Globus pallidus (tissue), 1 donor: Measurements from ENCODE around the gene NIPBL.
"Not testable (repeated sequence)": the region's sequence is repeated elsewhere in the genome, so short reads cannot be mapped to it uniquely, and the experiment has no call there.

Experiments used
- DNase-seq: peaks from one replicate; pipeline ENCODE4 v3.0.0-alpha.2; 2015; ENCODE audit warnings: low spot score

NIPBL gene

GRCh38 chr5:36901077-36901476, 24.5 kb downstream of the NIPBL start:
- not testable (repeated sequence) for DNase-seq

DNA sequence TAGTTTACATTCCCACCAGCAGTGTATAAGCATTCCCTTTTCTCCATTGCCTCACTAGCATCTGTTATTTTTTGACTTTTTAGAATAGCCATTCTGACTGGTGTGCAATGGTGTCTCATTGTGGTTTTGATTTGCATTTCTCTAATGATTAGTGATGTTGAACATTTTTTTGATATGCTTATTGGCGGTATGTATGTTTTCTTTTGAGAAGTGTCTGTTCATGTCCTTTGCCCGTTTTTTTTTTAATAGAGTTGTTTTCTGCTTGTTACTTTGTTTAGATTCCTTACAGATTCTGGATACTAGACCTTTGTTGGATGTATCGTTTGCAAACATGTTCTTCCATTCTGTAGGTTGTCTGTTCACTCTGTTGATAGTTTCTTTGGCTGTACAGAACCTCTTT, 25.3 kb downstream of the NIPBL start:
- DNase-seq = no peak

DNA sequence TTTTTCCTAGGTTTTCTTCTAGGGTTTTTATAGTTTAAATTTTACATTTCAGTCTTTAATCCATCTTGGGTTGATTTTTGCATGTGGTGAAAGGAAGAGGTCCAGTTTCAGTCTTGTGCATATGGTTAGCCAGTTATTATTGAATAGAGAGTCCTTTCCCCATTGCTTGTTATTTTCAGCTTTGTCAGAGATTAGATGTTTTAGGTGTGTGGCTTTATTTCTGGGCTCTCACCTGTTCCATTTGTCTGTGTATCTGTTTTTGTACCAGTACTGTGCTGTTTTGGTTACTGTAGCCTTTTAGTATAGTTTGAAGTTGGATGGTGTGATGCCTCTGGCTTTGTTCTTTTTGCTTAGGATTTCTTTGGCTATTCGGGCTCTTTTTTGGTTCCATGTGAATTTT, 25.8 kb downstream of the NIPBL start:
- no peak for DNase-seq

DNA sequence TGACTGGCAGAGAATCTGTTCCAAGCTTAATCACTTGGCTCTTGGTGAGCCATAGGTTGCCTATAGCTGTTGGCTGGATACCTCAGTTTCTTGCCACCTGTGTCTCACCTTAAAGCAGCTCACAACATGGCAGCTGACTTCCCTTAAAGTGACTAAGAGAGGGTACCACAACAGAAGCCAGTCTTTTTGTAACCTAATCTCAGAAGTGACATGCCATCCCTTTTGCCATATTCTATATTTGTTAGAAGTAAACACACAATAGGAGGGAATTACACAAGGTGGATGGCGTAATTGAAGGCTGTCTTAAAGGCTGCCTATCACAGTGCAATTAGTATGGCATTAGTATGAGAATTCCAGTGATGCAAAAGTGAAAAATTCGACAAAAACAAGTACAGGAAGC, 28.1 kb downstream of the NIPBL start:
- no peak for DNase-seq

DNA sequence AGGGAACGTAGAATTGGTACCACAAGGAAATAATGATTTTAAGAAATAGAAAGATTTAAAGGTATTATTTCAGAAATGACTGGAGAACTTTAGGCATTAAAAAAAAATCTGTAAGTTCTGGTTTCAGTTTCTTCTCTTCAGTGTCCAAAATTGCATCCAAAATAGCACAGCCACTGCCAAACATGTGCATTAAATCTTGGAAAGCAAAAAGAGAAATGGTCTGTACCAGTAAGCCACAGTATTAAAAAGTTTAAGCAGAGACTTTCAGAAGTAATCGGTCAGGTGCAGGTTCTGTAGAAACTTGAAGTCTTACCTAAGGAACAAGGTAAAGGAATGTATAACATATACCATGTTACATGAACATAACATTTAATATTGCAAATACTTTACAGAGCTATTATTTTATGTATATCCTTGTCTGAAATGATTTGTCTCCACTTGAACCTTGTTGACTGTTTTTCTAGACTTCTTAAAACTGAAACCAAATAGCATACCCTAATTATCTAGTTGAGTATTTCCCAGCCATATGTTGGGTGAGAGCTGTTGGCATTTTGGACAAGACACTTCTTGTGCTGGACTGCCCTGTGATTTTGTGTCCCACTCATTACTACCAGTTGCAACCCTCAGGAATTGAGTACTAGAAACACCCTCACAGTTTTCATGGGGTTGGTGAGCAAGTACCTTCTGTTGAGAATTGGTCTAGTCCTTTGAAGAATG, 32.1 kb downstream of the NIPBL start:
- DNase-seq = no peak

DNA sequence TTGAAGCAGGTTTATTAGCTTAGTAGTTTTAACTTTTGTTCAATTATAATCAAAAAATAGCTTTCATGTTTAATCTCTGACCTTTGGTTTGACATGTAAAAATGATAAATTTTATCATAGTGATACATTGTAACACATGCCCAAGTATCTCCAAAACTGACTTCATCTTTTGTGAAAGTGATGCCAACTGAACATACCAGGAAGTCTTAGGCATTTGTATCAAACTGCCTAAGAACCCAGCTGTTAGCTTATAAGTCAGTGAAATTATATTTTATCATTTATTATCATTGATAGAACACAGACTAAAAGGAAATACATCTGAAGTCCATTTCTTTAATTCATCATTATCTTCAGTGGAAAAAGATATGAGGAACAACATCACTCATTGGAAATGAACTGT, 39.1 kb downstream of the NIPBL start:
- no peak for DNase-seq

GRCh38 chr5:36916614-36917013, 40.0 kb downstream of the NIPBL start:
- not testable (repeated sequence) for DNase-seq

DNA sequence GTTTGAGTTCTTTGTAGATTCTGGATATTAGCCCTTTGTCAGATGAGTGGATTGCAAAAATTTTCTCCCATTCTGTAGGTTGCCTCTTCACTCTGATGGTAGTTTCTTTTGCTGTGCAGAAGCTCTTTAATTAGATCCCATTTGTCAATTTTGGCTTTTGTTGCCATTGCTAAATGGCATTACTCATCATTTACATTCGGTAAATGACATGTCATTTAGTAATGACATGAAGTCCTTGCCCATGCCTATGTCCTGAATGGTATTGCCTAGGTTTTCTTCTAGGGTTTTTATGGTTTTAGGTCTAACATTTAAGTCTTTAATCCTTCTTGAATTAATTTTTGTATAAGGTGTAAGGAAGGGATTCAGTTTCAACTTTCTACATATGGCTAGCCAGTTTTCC, 40.8 kb downstream of the NIPBL start:
- DNase-seq = not testable (repeated sequence)

DNA sequence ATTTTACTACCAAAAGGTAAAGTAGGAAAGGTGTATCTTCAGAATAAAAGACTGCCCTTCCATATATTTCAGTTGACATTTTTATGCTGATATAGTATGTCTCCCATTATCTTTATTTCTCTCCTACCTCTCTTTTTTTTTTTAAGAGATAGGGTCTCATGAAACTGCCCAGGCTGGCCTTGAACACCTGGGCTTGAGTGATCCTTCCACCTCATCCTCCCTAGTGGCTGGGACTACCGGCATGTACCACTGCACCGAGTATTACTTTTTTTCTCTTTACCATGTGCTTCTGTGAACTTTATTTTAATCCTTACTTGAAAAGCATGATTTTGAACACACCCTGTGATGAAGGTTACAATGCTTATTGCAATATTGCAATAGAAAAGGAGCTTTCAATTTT, 42.7 kb downstream of the NIPBL start:
- DNase-seq = no peak

DNA sequence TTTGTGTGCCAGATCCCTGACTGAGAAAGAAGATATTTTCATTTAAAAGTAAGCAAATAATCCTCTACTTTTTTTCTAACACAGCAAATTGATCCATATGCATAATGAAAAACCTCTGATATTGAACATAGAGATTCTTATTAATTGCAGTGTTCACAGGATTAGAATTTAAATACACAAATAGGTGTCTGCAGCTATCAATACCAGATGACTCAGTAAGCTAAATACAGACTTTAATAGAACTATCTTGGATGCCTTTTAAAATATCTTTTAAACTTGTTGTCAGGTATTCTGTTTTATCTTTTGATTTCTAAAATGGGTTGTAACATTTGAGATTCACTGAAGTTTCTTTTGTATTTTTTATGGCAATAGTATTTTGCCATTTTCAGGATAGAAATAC, 43.1 kb downstream of the NIPBL start:
- DNase-seq = no peak

- no peak for DNase-seq
These were observed 52.4 kb downstream of the NIPBL start for GRCh38 chr5:36928947-36929346.

GRCh38 chr5:36929438-36929837, 52.9 kb downstream of the NIPBL start:
- no peak for DNase-seq

GRCh38 chr5:36932056-36932455, 55.5 kb downstream of the NIPBL start:
- DNase-seq = no peak

DNA sequence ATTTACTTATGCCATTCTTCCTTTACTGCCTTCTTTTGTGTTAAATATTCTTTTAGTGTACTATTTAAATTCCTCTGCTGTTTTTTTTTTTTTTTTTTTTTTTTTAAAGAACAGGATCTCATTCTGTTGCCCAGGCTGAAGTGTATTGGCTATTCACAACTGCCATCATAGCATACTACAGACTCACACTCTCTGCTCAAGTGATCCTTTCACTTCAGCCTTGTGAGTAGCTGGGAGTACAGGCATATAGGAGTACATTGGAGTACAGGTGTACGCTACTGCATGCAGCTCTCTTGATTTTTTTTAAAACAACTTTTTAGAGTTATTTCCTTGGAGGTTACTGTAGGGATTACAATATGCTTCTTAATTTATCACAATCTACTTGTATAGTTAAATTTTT, 56.1 kb downstream of the NIPBL start:
- DNase-seq = no peak

GRCh38 chr5:36934740-36935356, 58.3 kb downstream of the NIPBL start:
- DNase-seq = no peak

DNA sequence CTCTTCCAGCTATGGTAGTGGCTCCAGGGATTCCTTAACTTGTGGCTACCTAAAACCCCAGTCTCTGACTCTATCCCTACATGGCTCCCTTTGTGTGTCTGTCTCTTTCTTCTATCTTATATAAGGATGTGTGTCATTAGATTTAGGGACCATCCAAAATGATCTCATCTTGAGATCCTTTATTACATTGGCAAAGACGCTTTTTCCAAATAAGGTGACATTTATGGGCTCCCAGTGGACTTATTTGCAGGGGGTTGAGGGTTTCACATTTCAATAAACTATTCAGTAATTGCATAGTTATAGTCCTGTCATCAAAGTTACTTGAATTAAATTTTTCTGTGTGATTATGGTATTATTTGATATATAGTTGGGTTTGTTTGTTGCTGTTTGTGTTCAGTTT, 59.2 kb downstream of the NIPBL start:
- no peak for DNase-seq

GRCh38 chr5:36936309-36936708, 59.7 kb downstream of the NIPBL start:
- no peak for DNase-seq

- DNase-seq = no peak
These were observed 61.6 kb downstream of the NIPBL start for GRCh38 chr5:36938129-36938528.

GRCh38 chr5:36939969-36940858, 63.6 kb downstream of the NIPBL start:
- DNase-seq = no peak

DNA sequence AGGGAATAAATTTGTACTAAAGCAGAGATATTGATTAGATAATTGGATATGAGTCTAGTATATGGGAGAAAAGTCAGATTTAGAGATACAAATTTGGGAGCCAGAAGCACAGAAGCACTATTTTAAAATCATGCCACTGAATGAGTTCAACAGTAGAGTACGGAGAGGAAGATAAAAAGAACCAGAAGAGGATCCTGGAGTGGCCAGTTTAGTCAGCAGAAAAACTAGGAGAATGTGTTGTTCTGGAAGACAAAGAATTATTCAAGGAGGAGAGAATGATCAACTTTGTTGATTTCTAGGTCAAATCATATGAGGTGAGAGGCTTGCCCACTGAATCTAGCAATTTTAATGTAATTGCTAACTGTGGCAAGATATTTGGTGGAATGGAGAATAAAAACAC, 67.0 kb downstream of the NIPBL start:
- DNase-seq = peak; percentile 29

- DNase-seq = no peak
These were observed 67.5 kb downstream of the NIPBL start for GRCh38 chr5:36944024-36944423.

DNA sequence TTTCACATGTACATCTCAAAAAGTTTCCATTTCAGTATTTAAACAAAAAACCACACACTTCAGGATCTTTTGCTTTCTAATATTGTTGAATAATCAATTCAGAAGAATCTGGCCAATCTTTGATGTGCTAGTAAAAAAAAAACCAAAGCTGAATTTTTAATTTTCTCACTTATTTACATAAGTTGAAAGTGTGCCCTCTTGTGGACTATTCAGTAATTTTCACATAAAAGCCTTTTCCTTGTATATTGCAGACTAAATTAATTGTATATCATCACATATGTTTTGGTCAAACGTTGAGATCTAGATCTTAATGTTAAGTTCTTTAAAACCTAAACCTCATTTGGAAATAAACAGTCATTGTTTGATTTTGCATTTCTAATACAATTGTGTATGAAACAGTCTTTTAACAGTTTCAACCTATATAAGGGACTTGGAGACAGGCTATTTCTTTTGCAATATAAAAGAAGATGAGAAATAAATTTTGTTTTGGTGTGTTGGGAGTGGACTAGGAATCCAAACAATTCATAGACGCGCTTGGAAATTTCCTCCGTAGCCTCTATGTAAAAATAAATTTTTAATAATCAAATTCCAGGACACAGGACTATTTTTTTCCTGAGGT, 68.1 kb downstream of the NIPBL start:
- peak; percentile 67 for DNase-seq

GRCh38 chr5:36945687-36946086, 69.1 kb downstream of the NIPBL start:
- DNase-seq = no peak
